ENCODE measurements around the gene ECI1. TPM values are rescaled to one million over a fixed set of nuclear protein-coding genes. Genes with fewer than 3 reads are reported as not detected.

ECI1 gene
- total and polyA plus RNA-seq, 2 of the 13 experiments (the other 11 are each of a cell fraction or from before 2014, with no cell fraction given) = 82.0 to 102 TPM

DNA sequence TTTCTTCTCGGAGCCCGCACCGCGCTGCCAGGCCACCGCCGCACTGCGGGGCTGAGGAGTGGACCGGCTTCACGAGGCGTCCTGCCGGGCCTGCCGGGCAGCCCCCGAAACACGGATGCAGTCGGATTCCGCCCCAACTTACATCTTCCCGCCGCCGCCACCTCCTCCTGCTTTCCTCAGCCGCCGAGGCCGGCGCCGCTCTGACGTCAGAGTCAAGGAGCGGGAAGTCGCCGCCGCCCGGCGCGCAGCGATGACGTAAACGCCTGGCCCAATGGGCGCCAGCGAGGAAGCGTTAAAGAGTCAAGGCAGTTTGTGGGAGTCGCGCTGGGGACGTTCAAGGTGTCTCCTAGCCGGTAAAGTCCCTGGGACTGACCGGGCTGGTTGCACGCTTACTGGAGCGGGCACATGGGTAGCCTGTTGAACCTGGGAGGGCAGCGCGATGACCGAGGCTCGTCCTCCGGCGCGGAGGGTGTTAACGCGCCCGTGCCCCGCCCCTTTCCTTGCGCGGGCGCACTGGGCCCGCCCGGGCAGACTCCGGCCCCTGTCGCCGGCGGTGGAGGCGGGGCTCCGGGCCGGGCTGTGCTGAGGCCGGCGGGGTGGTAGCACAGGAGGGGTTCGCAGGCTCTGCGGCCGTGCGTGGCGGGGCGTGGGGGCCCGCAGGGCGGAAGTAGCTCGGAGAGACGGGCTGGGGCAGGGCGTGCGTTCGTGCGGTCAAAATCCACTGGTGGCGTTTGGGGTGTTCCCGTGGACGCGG, 16.7 kb upstream of the ECI1 start, which contains the start of gene RNPS1 (continued):
- TF ChIP-seq PAX8 (CRISPR knock-in tag; IDR thresholded peaks at IDR 0.05; ENCODE audit: borderline replicate concordance) (peak; percentile 69; the same call in 1 of the 2 replicates), HOXD1 (CRISPR knock-in tag; IDR thresholded peaks at IDR 0.05) (no peak; the same call in 1 of the 2 replicates), POGZ (CRISPR knock-in tag; IDR thresholded peaks at IDR 0.05) (peak; percentile 87), SRF (IDR thresholded peaks at IDR 0.05; ENCODE audit: low read depth, low read length) (peak; percentile 76; the same call in 1 of the 2 replicates), NFYB (CRISPR knock-in tag; IDR thresholded peaks at IDR 0.05) (peak; percentile 81), SRSF4 (IDR thresholded peaks at IDR 0.05; ENCODE audit: low read depth, low read length, poor library complexity, severe bottlenecking) (no peak), MED13 (CRISPR knock-in tag; IDR thresholded peaks at IDR 0.05) (peak; percentile 21; the same call in 1 of the 2 replicates), NFIB (CRISPR knock-in tag; IDR thresholded peaks at IDR 0.05; ENCODE audit: borderline replicate concordance) (no peak), ZMAT3 (CRISPR knock-in tag; conservative IDR thresholded peaks at IDR 0.05) (peak; percentile 83; the same call in 1 of the 2 replicates), SMAD9 (CRISPR knock-in tag; IDR thresholded peaks at IDR 0.05) (no peak), KAT2B (IDR thresholded peaks at IDR 0.05; ENCODE audit: borderline replicate concordance, low read depth, low read length) (no peak), NFE2L1 (CRISPR knock-in tag; IDR thresholded peaks at IDR 0.05; ENCODE audit: borderline replicate concordance) (no peak), ZNF83 (CRISPR knock-in tag; IDR thresholded peaks at IDR 0.05; ENCODE audit: borderline replicate concordance) (no peak), NONO (IDR thresholded peaks at IDR 0.05) (no peak), NONO (CRISPR knock-in tag; conservative IDR thresholded peaks at IDR 0.05) (peak; percentile 98), ZBTB7A (CRISPR knock-in tag; IDR thresholded peaks at IDR 0.05) (peak; percentile 75; the same call in 1 of the 2 replicates), ZC3H13 (CRISPR knock-in tag; IDR thresholded peaks at IDR 0.05) (peak; percentile 64), ZNF761 (CRISPR knock-in tag; conservative IDR thresholded peaks at IDR 0.05) (peak; percentile 86), SSRP1 (CRISPR knock-in tag; IDR thresholded peaks at IDR 0.05) (no peak), LCORL (IDR thresholded peaks at IDR 0.05) (no peak; the same call in 1 of the 2 replicates), LCORL (CRISPR knock-in tag; IDR thresholded peaks at IDR 0.05) (peak; percentile 87), SIN3B (IDR thresholded peaks at IDR 0.05; ENCODE audit: low read length) (no peak), ZNF335 (CRISPR knock-in tag; IDR thresholded peaks at IDR 0.05) (peak; percentile 88), ZNF674 (CRISPR knock-in tag; IDR thresholded peaks at IDR 0.05; ENCODE audit: low read depth) (no peak)
- TF ChIP-seq, protein P1, sequence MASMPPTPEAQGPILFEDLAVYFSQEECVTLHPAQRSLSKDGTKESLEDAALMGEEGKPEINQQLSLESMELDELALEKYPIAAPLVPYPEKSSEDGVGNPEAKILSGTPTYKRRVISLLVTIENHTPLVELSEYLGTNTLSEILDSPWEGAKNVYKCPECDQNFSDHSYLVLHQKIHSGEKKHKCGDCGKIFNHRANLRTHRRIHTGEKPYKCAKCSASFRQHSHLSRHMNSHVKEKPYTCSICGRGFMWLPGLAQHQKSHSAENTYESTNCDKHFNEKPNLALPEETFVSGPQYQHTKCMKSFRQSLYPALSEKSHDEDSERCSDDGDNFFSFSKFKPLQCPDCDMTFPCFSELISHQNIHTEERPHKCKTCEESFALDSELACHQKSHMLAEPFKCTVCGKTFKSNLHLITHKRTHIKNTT (CRISPR knock-in tag; IDR thresholded peaks at IDR 0.05) = no peak
- TF ChIP-seq, protein P2, sequence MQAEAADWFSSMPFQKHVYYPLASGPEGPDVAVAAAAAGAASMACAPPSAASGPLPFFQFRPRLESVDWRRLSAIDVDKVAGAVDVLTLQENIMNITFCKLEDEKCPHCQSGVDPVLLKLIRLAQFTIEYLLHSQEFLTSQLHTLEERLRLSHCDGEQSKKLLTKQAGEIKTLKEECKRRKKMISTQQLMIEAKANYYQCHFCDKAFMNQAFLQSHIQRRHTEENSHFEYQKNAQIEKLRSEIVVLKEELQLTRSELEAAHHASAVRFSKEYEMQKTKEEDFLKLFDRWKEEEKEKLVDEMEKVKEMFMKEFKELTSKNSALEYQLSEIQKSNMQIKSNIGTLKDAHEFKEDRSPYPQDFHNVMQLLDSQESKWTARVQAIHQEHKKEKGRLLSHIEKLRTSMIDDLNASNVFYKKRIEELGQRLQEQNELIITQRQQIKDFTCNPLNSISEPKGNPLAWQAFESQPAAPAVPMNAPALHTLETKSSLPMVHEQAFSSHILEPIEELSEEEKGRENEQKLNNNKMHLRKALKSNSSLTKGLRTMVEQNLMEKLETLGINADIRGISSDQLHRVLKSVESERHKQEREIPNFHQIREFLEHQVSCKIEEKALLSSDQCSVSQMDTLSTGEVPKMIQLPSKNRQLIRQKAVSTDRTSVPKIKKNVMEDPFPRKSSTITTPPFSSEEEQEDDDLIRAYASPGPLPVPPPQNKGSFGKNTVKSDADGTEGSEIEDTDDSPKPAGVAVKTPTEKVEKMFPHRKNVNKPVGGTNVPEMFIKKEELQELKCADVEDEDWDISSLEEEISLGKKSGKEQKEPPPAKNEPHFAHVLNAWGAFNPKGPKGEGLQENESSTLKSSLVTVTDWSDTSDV (CRISPR knock-in tag; IDR thresholded peaks at IDR 0.05) = no peak; the same call in 1 of the 2 replicates
- TF ChIP-seq, protein P3, sequence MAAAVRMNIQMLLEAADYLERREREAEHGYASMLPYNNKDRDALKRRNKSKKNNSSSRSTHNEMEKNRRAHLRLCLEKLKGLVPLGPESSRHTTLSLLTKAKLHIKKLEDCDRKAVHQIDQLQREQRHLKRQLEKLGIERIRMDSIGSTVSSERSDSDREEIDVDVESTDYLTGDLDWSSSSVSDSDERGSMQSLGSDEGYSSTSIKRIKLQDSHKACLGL (CRISPR knock-in tag; IDR thresholded peaks at IDR 0.05) = peak; percentile 96

Measured in HepG2 (cell line).